ENCODE data around the gene DIAPH3. TPM values are rescaled to one million over a fixed set of nuclear protein-coding genes. Genes with fewer than 3 reads are reported as not detected.
A peak's percentile ranks its signal among the peaks of the same experiment; 100 is the strongest.

Gene DIAPH3
- total and polyA plus RNA-seq, 2 of the 8 experiments (the other 6 are each of a cell fraction or from before 2014, with no cell fraction given): 8.0 to 30.8 TPM

DNA sequence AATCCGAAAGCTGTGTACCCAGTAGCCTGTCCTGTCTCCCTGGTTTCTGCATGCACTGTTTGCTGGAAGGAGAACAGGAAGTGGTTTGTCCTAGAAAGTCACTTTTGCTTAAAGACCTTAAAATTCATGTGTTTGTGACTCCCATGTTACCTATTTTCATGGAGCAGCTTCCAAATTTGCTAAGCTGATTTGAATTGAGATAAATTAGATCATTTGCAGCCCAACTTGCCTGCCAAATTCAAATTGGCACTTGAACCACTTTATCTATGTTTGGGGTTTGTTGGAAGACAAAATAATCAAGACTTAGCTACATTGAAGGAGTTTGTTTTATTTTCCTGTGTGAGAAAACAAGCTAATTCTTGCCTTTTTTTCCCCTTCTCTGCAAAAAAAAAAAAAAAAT, 532.5 kb downstream of the DIAPH3 start:
- H4K5ac ChIP-seq (ENCODE audit: insufficient read length, low read depth, low read length): no peak overlapping the region
- peak overlapping the region; percentile 58; the same call in 1 of the 2 replicates for H2AFZ ChIP-seq (ENCODE audit: low read length)
- no peak overlapping the region for H3K4me2 ChIP-seq (ENCODE audit: insufficient read depth in 1 of 2, low read depth in 2 of 2, low read length in 2 of 2)
- TF ChIP-seq BCL11A (IDR thresholded peaks at IDR 0.05; ENCODE audit: low read depth in 2 of 2, low read length in 2 of 2) (no peak), SP1 (IDR thresholded peaks at IDR 0.05; ENCODE audit: low read depth, low read length) (no peak), TBP (IDR thresholded peaks at IDR 0.05; ENCODE audit: low read depth, low read length) (no peak), BACH1 (IDR thresholded peaks at IDR 0.05; ENCODE audit: low read length) (no peak), SRF (IDR thresholded peaks at IDR 0.05; ENCODE audit: low read depth, low read length) (no peak), FOSL1 (IDR thresholded peaks at IDR 0.05; ENCODE audit: insufficient read depth, low read depth, low read length) (no peak), CBX8 (IDR thresholded peaks at IDR 0.05; ENCODE audit: borderline replicate concordance, low read depth, low read length) (no peak), KDM4A (IDR thresholded peaks at IDR 0.05; ENCODE audit: low read depth, low read length, severe bottlenecking) (no peak), NRF1 (IDR thresholded peaks at IDR 0.05; ENCODE audit: low read depth, low read length) (no peak), JUND (IDR thresholded peaks at IDR 0.05; ENCODE audit: low read length) (no peak), SIN3A (conservative IDR thresholded peaks at IDR 0.05 in 1 of 2, IDR thresholded peaks at IDR 0.05 in 1 of 2; ENCODE audit: low read depth in 1 of 2, low read length in 2 of 2) (no peak), KDM1A (IDR thresholded peaks at IDR 0.05; ENCODE audit: borderline replicate concordance, low read length) (no peak)
- TF ChIP-seq, protein P1, sequence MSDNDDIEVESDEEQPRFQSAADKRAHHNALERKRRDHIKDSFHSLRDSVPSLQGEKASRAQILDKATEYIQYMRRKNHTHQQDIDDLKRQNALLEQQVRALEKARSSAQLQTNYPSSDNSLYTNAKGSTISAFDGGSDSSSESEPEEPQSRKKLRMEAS (IDR thresholded peaks at IDR 0.05): no peak
- TF ChIP-seq, protein P2, sequence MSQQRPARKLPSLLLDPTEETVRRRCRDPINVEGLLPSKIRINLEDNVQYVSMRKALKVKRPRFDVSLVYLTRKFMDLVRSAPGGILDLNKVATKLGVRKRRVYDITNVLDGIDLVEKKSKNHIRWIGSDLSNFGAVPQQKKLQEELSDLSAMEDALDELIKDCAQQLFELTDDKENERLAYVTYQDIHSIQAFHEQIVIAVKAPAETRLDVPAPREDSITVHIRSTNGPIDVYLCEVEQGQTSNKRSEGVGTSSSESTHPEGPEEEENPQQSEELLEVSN (IDR thresholded peaks at IDR 0.05): no peak

More for the DNA sequence above, 532.5 kb downstream of the DIAPH3 start:
- no peak overlapping the region for H3K23ac ChIP-seq (ENCODE audit: insufficient read length)
- H3K36me3 ChIP-seq (ENCODE audit: control insufficient read depth in 2 of 4, insufficient read depth in 4 of 4, low read length in 3 of 4): no peaks in the 10 kb centered on the region
- no peak overlapping the region for H3K4me3 ChIP-seq (ENCODE audit: extremely low read depth in 1 of 4, insufficient read depth in 2 of 4, low read depth in 3 of 4, low read length in 4 of 4)
- H3K27me3 ChIP-seq (replicated peaks in 1 of 4; ENCODE audit: control insufficient read depth in 3 of 4, extremely low read depth in 1 of 4, insufficient read depth in 3 of 4, low read length in 3 of 4): 0 out of 7 replicates have a peak, but pooled peaks cover 0 to 2% (median 0%) of the 10 kb centered on the region in 4 experiments
- H2BK20ac ChIP-seq (ENCODE audit: low read length): no peak overlapping the region
- H4K91ac ChIP-seq (replicated peaks; ENCODE audit: insufficient read length, low read length): no peak overlapping the region
- H3K18ac ChIP-seq (ENCODE audit: extremely low read depth, low read length): peak overlapping the region; percentile 48; the same call in 1 of the 2 replicates
- H3K79me2 ChIP-seq (ENCODE audit: control insufficient read depth in 1 of 2, insufficient read depth in 2 of 2, low read length in 2 of 2): no peaks in the 10 kb centered on the region
- H4K8ac ChIP-seq (ENCODE audit: extremely low read depth, insufficient read depth, low read length): no peak overlapping the region
- H4K20me1 ChIP-seq (replicated peaks in 1 of 2; ENCODE audit: control insufficient read depth in 1 of 2, insufficient read depth in 2 of 2, low read length in 2 of 2): no peaks in the 10 kb centered on the region
- FAIRE-seq (no peak), DNase-seq (ENCODE audit: low read depth in 1 of 2, low spot score in 2 of 2) (no peak)
- no peak overlapping the region; the same call in 1 of the 2 replicates for H2AK5ac ChIP-seq (ENCODE audit: low read depth, low read length)
- H2BK5ac ChIP-seq (ENCODE audit: low read depth, low read length): no peak overlapping the region
- no peak overlapping the region for H3K56ac ChIP-seq (replicated peaks; ENCODE audit: insufficient read length, low read depth, low read length)
- no peaks in the 10 kb centered on the region for H3K79me1 ChIP-seq (ENCODE audit: low read depth, low read length)
- no peak overlapping the region for H3K4ac ChIP-seq (replicated peaks; ENCODE audit: insufficient read length, low read depth, low read length)
- no peak overlapping the region for H3K14ac ChIP-seq (ENCODE audit: insufficient read length)
- WGBS, 2 experiments (ENCODE audit: extremely low coverage in 1 of 2, insufficient coverage in 1 of 2, insufficient read length in 1 of 2, insufficient replicate concordance in 2 of 2, low coverage in 1 of 2, low lambda C conversion rate in 2 of 2, missing lambda C conversion rate in 1 of 2): 75% methylated on average over 1 of the region's 1 CpG; no CpG with 5 or more reads in 1 of the 2 experiments
- ChIA-PET CTCF (ENCODE audit: partially characterized antibody) (interaction anchor here (0.6 to 0.7 kb wide), 3 partner anchors 42 to 1383 kb away, joined by 3 read pairs; no protein-coding TSS in a partner anchor), POLR2A (ENCODE audit: partially characterized antibody) (no interaction called here)
- H2BK12ac ChIP-seq (ENCODE audit: low read depth, low read length): no peak overlapping the region
- peaks cover 0 to 5% (median 0%) of the 10 kb centered on the region in 4 experiments; a peak in 2 of 7 replicates for H3K4me1 ChIP-seq (replicated peaks in 1 of 4; ENCODE audit: control insufficient read depth in 3 of 4, insufficient read depth in 4 of 4, low read length in 3 of 4)
- peaks cover 2% of the 10 kb centered on the region; the same call in 1 of the 2 replicates for H3K23me2 ChIP-seq (ENCODE audit: low read depth, low read length)
- no peak overlapping the region for H3K27ac ChIP-seq (ENCODE audit: low read depth, low read length)
- H3K9ac ChIP-seq (replicated peaks in 1 of 4; ENCODE audit: extremely low read depth in 1 of 4, low read depth in 3 of 4, low read length in 3 of 4): no peak overlapping the region
- H3K9me3 ChIP-seq (ENCODE audit: insufficient read depth in 2 of 2, low read depth in 1 of 2, low read length in 1 of 2): no peaks in the 10 kb centered on the region
- H2BK15ac ChIP-seq (ENCODE audit: low read length): peak overlapping the region; percentile 65; the same call in 1 of the 2 replicates
- no peak overlapping the region for H2BK120ac ChIP-seq (replicated peaks; ENCODE audit: low read depth, low read length)

Data from H1 (cell line).